ENCODE results near the gene FGF14. TPM values are rescaled to one million over a fixed set of nuclear protein-coding genes. Genes with fewer than 3 reads are reported as not detected.

The FGF14 gene
- total RNA-seq, 1 donor from 2014 or later: 1.7 TPM

- no peak for TF ChIP-seq CTCF (conservative IDR thresholded peaks at IDR 0.05)
- peaks cover 3% of the 10 kb centered on the region for H3K27me3 Mint-ChIP-seq (ENCODE audit: low read depth)
These were observed 691.9 kb downstream of the FGF14 start for GRCh38 chr13:101709952-101710351.

GRCh38 chr13:101708115-101708514 is 693.7 kb downstream of the FGF14 start:
- no peaks in the 10 kb centered on the region for H3K4me1 Mint-ChIP-seq
- no peaks in the 10 kb centered on the region for H3K9me3 Mint-ChIP-seq
- peaks cover 3% of the 10 kb centered on the region for H3K27me3 Mint-ChIP-seq (ENCODE audit: low read depth)
- no peaks in the 10 kb centered on the region for H3K36me3 Mint-ChIP-seq (ENCODE audit: low read depth)
- H3K27ac Mint-ChIP-seq (ENCODE audit: unreplicated experiment): no peak overlapping the region
- no peak overlapping the region for H3K4me3 Mint-ChIP-seq
- DNase-seq (ENCODE audit: low read depth, low spot score): no peak
- no peak for TF ChIP-seq CTCF (conservative IDR thresholded peaks at IDR 0.05)

More at GRCh38 chr13:101709952-101710351, 691.9 kb downstream of the FGF14 start:
- Mint-ChIP-seq H3K4me1 (no peaks in the 10 kb centered on the region), H3K9me3 (no peaks in the 10 kb centered on the region), H3K4me3 (no peak overlapping the region), H3K27ac (ENCODE audit: unreplicated experiment) (no peak overlapping the region), H3K36me3 (ENCODE audit: low read depth) (no peaks in the 10 kb centered on the region)
- no peak for DNase-seq (ENCODE audit: low read depth, low spot score)

GRCh38 chr13:101707659-101708058 is 694.2 kb downstream of the FGF14 start:
- no peaks in the 10 kb centered on the region for H3K4me1 Mint-ChIP-seq
- H3K27ac Mint-ChIP-seq (ENCODE audit: unreplicated experiment): no peak overlapping the region
- H3K4me3 Mint-ChIP-seq: no peak overlapping the region
- no peaks in the 10 kb centered on the region for H3K9me3 Mint-ChIP-seq
- DNase-seq (ENCODE audit: low read depth, low spot score): no peak
- peaks cover 3% of the 10 kb centered on the region for H3K27me3 Mint-ChIP-seq (ENCODE audit: low read depth)
- no peak for TF ChIP-seq CTCF (conservative IDR thresholded peaks at IDR 0.05)
- no peaks in the 10 kb centered on the region for H3K36me3 Mint-ChIP-seq (ENCODE audit: low read depth)

GRCh38 chr13:101706651-101707050 is 695.2 kb downstream of the FGF14 start:
- no peak for TF ChIP-seq CTCF (conservative IDR thresholded peaks at IDR 0.05)
- no peaks in the 10 kb centered on the region for H3K36me3 Mint-ChIP-seq (ENCODE audit: low read depth)
- no peaks in the 10 kb centered on the region for H3K4me1 Mint-ChIP-seq
- H3K9me3 Mint-ChIP-seq: no peaks in the 10 kb centered on the region
- peaks cover 3% of the 10 kb centered on the region for H3K27me3 Mint-ChIP-seq (ENCODE audit: low read depth)
- H3K27ac Mint-ChIP-seq (ENCODE audit: unreplicated experiment): no peak overlapping the region
- H3K4me3 Mint-ChIP-seq: no peak overlapping the region
- DNase-seq (ENCODE audit: low read depth, low spot score): no peak

GRCh38 chr13:101703838-101704237 is 698.0 kb downstream of the FGF14 start:
- TF ChIP-seq CTCF (conservative IDR thresholded peaks at IDR 0.05): no peak
- no peaks in the 10 kb centered on the region for H3K4me1 Mint-ChIP-seq
- peaks cover 7% of the 10 kb centered on the region for H3K27me3 Mint-ChIP-seq (ENCODE audit: low read depth)
- H3K27ac Mint-ChIP-seq (ENCODE audit: unreplicated experiment): no peak overlapping the region
- no peak for DNase-seq (ENCODE audit: low read depth, low spot score)
- no peaks in the 10 kb centered on the region for H3K9me3 Mint-ChIP-seq
- no peak overlapping the region for H3K4me3 Mint-ChIP-seq
- no peaks in the 10 kb centered on the region for H3K36me3 Mint-ChIP-seq (ENCODE audit: low read depth)

GRCh38 chr13:101703081-101703480 is 698.8 kb downstream of the FGF14 start:
- no peak for TF ChIP-seq CTCF (conservative IDR thresholded peaks at IDR 0.05)
- H3K4me3 Mint-ChIP-seq: no peak overlapping the region
- no peaks in the 10 kb centered on the region for H3K4me1 Mint-ChIP-seq

More at GRCh38 chr13:101703081-101703480, 698.8 kb downstream of the FGF14 start:
- no peak overlapping the region for H3K27ac Mint-ChIP-seq (ENCODE audit: unreplicated experiment)
- H3K36me3 Mint-ChIP-seq (ENCODE audit: low read depth): no peaks in the 10 kb centered on the region
- peaks cover 9% of the 10 kb centered on the region for H3K27me3 Mint-ChIP-seq (ENCODE audit: low read depth)
- no peak for DNase-seq (ENCODE audit: low read depth, low spot score)
- no peaks in the 10 kb centered on the region for H3K9me3 Mint-ChIP-seq

All from neural crest cell (in vitro differentiated cells).